GM19328 (cell line): ENCODE data around the gene NOB1.
"Not testable (repeated sequence)": the region's sequence is repeated elsewhere in the genome, so short reads cannot be mapped to it uniquely, and the experiment has no call there.

ENCODE experiments used
- ATAC-seq: cut with Tn5 transposase; IDR thresholded peaks from one replicate; pipeline ENCODE4 v1.9.1; 2021; ENCODE audit warnings: mild to moderate bottlenecking, moderate library complexity; ENCODE audit not compliant: unreplicated experiment

NOB1 gene

GRCh38 chr16:69761983-69762813 is 7.5 kb upstream of the NOB1 start, which contains the start of gene WWP2:
TSS of gene WWP2 (plus strand) at chr16:69762332. CDS start at chr16:69787011, 24,679 bp downstream.
- peak; percentile 83 for ATAC-seq

GRCh38 chr16:69757375-69757774 is 2.6 kb upstream of the NOB1 start:
- ATAC-seq, result not testable (repeated sequence)

- no peak for ATAC-seq
These were observed 2.0 kb upstream of the NOB1 start for GRCh38 chr16:69756705-69757104.

GRCh38 chr16:69754143-69754468 is 620 bp downstream of the NOB1 start:
- no peak for ATAC-seq

GRCh38 chr16:69748694-69749345 is 5.9 kb downstream of the NOB1 start:
- no peak for ATAC-seq

- no peak for ATAC-seq
These were observed 7.6 kb downstream of the NOB1 start for GRCh38 chr16:69747115-69747514.

GRCh38 chr16:69745959-69746358 is 8.8 kb downstream of the NOB1 start:
- ATAC-seq, result no peak

GRCh38 chr16:69745232-69745612 is 9.5 kb downstream of the NOB1 start:
- ATAC-seq, result no peak

GRCh38 chr16:69744363-69745231 is 10.1 kb downstream of the NOB1 start:
- no peak for ATAC-seq

GRCh38 chr16:69741951-69742904 is 12.5 kb downstream of the NOB1 start:
- ATAC-seq, result no peak

GRCh38 chr16:69741519-69741918 is 13.2 kb downstream of the NOB1 start:
- ATAC-seq, result no peak

GRCh38 chr16:69732101-69732500 is 22.6 kb downstream of the NOB1 start:
- ATAC-seq, result no peak

- not testable (repeated sequence) for ATAC-seq
These were observed 23.4 kb downstream of the NOB1 start for GRCh38 chr16:69731280-69731679.

- not testable (repeated sequence) for ATAC-seq
These were observed 25.7 kb downstream of the NOB1 start for GRCh38 chr16:69729030-69729429.

GRCh38 chr16:69727916-69728270 is 26.8 kb downstream of the NOB1 start:
- no peak for ATAC-seq

- ATAC-seq, result peak; percentile 97
These were observed 28.2 kb downstream of the NOB1 start, which contains the start of gene NQO1 for GRCh38 chr16:69726313-69727060. TSS of gene NQO1 (minus strand) at chr16:69726560. CDS start at chr16:69726439, 121 bp downstream.

GRCh38 chr16:69725480-69726312 is 29.0 kb downstream of the NOB1 start:
- ATAC-seq, result no peak

- no peak for ATAC-seq
These were observed 29.7 kb downstream of the NOB1 start for GRCh38 chr16:69724981-69725479.
